HepG2 (cell line): ENCODE measurements around the gene ESYT1. TPM values are rescaled to one million over a fixed set of nuclear protein-coding genes. Genes with fewer than 3 reads are reported as not detected.

Experiments
- CEBPZ ChIP-seq: IDR thresholded peaks from 2 replicates; pipeline ENCODE4 v1.6.1; 2012; ENCODE audit warnings: low read length, improper control_type of control experiment
- ESRRA ChIP-seq: sonication (generic); formaldehyde crosslinking; IDR thresholded peaks from 2 replicates; pipeline ENCODE4 v1.5.1; 2020; ENCODE audit warnings: mild to moderate bottlenecking, low read depth, missing genetic modification reagents
- ETS1 ChIP-seq: sonication (generic); formaldehyde crosslinking; IDR thresholded peaks from 2 replicates; pipeline ENCODE4 v1.4.0; 2020; ENCODE audit warnings: missing genetic modification reagents
- FOXO4 ChIP-seq: sonication (generic); formaldehyde crosslinking; conservative IDR thresholded peaks from 2 replicates; pipeline ENCODE4 v1.8.1; 2023; ENCODE audit warnings: missing genetic modification reagents
- FOXP4 ChIP-seq: sonication (generic); formaldehyde crosslinking; IDR thresholded peaks from 2 replicates; pipeline ENCODE4 v1.4.0; 2020; ENCODE audit warnings: missing genetic modification reagents
- KDM4B ChIP-seq: sonication (generic); formaldehyde crosslinking; IDR thresholded peaks from 2 replicates; pipeline ENCODE4 v1.4.0; 2020; ENCODE audit warnings: missing genetic modification reagents
- SSRP1 ChIP-seq: IDR thresholded peaks from 2 replicates; pipeline ENCODE4 v1.6.1; 2016; ENCODE audit warnings: control low read depth
- TAF15 ChIP-seq: fragments of 200-400 bp; formaldehyde crosslinking; IDR thresholded peaks from one replicate; pipeline ENCODE4 v1.6.1; 2018; ENCODE audit warnings: mild to moderate bottlenecking, low read depth, low read length; ENCODE audit not compliant: poor library complexity, severe bottlenecking
- TRIM24 ChIP-seq: sonication (generic); formaldehyde crosslinking; IDR thresholded peaks from 2 replicates; pipeline ENCODE4 v1.8.0; 2022; ENCODE audit warnings: mild to moderate bottlenecking, missing genetic modification reagents
- ZFYVE20 ChIP-seq: sonication (generic); formaldehyde crosslinking; IDR thresholded peaks from 2 replicates; pipeline ENCODE4 v1.8.0; 2023; ENCODE audit warnings: low read depth, mild to moderate bottlenecking, moderate library complexity, missing genetic modification reagents, borderline replicate concordance
- ZKSCAN1 ChIP-seq: fragments of 150-350 bp; IDR thresholded peaks from 2 replicates; pipeline ENCODE4 v1.6.1; 2014; ENCODE audit warnings: low read length
- ZNF550 ChIP-seq: sonication (generic); formaldehyde crosslinking; IDR thresholded peaks from 2 replicates; pipeline ENCODE4 v1.4.0; 2020; ENCODE audit warnings: mild to moderate bottlenecking, missing genetic modification reagents, borderline replicate concordance
- ZNF773 ChIP-seq: sonication (generic); formaldehyde crosslinking; IDR thresholded peaks from 2 replicates; pipeline ENCODE4 v1.4.0; 2020; ENCODE audit warnings: missing genetic modification reagents, borderline replicate concordance
- ZUFSP ChIP-seq: sonication (generic); formaldehyde crosslinking; IDR thresholded peaks from 2 replicates; pipeline ENCODE4 v1.9.0; 2021; ENCODE audit warnings: missing genetic modification reagents, mild to moderate bottlenecking, borderline replicate concordance
- ZXDC ChIP-seq: sonication (generic); formaldehyde crosslinking; IDR thresholded peaks from 2 replicates; pipeline ENCODE4 v1.5.0; 2020; ENCODE audit warnings: mild to moderate bottlenecking, missing genetic modification reagents
- polyA plus RNA-seq, 8 experiments: library from polyadenylated mRNA; depleted of rRNA in 3 of 8; stranded (reverse) in 7 of 8; unstranded in 1 of 8; fragments of >200 nt; fragmentation: Illumina TruSeq in 4 of 8; extraction: Trizol in 4 of 8; gene quantifications; 2 replicates each; pipeline versions ENCODE4 v1.2.1 to v1.2.3, GENCODE V29; 2011 to 2016; ENCODE audit warnings: low read depth in 4 of 8, missing spikeins in 1 of 8, mixed read lengths in 1 of 8; ENCODE audit not compliant: insufficient read depth in 1 of 8
- total RNA-seq, 5 experiments: library from RNA; depleted of rRNA; stranded (reverse); fragments of >200 nt; fragmentation: Illumina TruSeq; extraction: Trizol; gene quantifications; 2 replicates each; pipeline ENCODE4 v1.2.3, GENCODE V29; 2016; ENCODE audit warnings: low read depth in 1 of 5

Gene ESYT1
- total and polyA plus RNA-seq, 2 of the 13 experiments (the other 11 are each of a cell fraction or from before 2014, with no cell fraction given) = 66.9 to 71.0 TPM

GRCh38 chr12:56079723-56080555 is 48.1 kb upstream of the ESYT1 start, which contains the start of gene ERBB3 (continued):
- TF ChIP-seq ZNF773 (peak; percentile 21; the same call in 1 of the 2 replicates), FOXP4 (CRISPR knock-in tag) (peak; percentile 84), ZNF550 (CRISPR knock-in tag) (no peak), ETS1 (CRISPR knock-in tag) (peak; percentile 25; the same call in 1 of the 2 replicates), CEBPZ (no peak), TRIM24 (CRISPR knock-in tag) (no peak), ESRRA (CRISPR knock-in tag) (0 out of 2 replicates have a peak, but pooled peaks have one; percentile 30), TAF15 (no peak), FOXO4 (CRISPR knock-in tag) (no peak), KDM4B (CRISPR knock-in tag) (no peak), ZUFSP (no peak), ZFYVE20 (CRISPR knock-in tag) (0 out of 2 replicates have a peak, but pooled peaks have one; percentile 22), ZXDC (CRISPR knock-in tag) (no peak), ZKSCAN1 (no peak), SSRP1 (peak; percentile 86; the same call in 1 of the 2 replicates)
